Smooth muscle cell (in vitro differentiated cells): Measurements from ENCODE around the gene DCAF10. TPM values are rescaled to one million over a fixed set of nuclear protein-coding genes. Genes with fewer than 3 reads are reported as not detected.
"Not testable (repeated sequence)": the region's sequence is repeated elsewhere in the genome, so short reads cannot be mapped to it uniquely, and the experiment has no call there.

Experiments
- DNase-seq: peaks from one replicate; lab custom pipeline; 2025; ENCODE audit not compliant: unreplicated experiment; lab: John Stamatoyannopoulos, UW
- H2AFZ ChIP-seq: fragments of 200-600 bp; sonication (generic); 2 replicates; pipeline ENCODE4 v1.6.0; 2016; ENCODE audit warnings: antibody characterized with exemption, low read depth, mild to moderate bottlenecking
- H3F3A ChIP-seq: fragments of 200-600 bp; sonication (generic); 2 replicates; pipeline ENCODE4 v1.6.0; 2017; ENCODE audit warnings: antibody characterized with exemption, low read depth
- H3K27ac ChIP-seq: fragments of 200-600 bp; sonication (generic); 2 replicates; pipeline ENCODE4 v1.5.1; 2016; ENCODE audit warnings: low read depth, mild to moderate bottlenecking
- H3K27me3 ChIP-seq: fragments of 200-600 bp; sonication (generic); 2 replicates; pipeline ENCODE4 v1.6.1; 2016; ENCODE audit warnings: low read depth, mild to moderate bottlenecking
- H3K36me3 ChIP-seq: fragments of 200-600 bp; sonication (generic); 2 replicates; pipeline ENCODE4 v1.5.1; 2016; ENCODE audit warnings: low read depth
- H3K4me1 ChIP-seq: fragments of 200-600 bp; sonication (generic); 2 replicates; pipeline ENCODE4 v1.5.1; 2016; ENCODE audit warnings: low read depth
- H3K4me2 ChIP-seq: fragments of 200-600 bp; sonication (generic); 2 replicates; pipeline ENCODE4 v1.6.0; 2016; ENCODE audit warnings: mild to moderate bottlenecking
- H3K4me3 ChIP-seq: fragments of 200-600 bp; sonication (generic); 2 replicates; pipeline ENCODE4 v1.5.1; 2016; ENCODE audit warnings: mild to moderate bottlenecking
- H3K79me2 ChIP-seq: fragments of 200-600 bp; sonication (generic); 2 replicates; pipeline ENCODE4 v1.6.0; 2016; ENCODE audit warnings: low read depth, mild to moderate bottlenecking
- H3K9ac ChIP-seq: fragments of 200-600 bp; sonication (generic); 2 replicates; pipeline ENCODE4 v1.6.0; 2016; ENCODE audit warnings: low read depth
- H3K9me3 ChIP-seq: fragments of 200-600 bp; sonication (generic); replicated peaks from 2 replicates; pipeline ENCODE4 v1.5.1; 2016; ENCODE audit warnings: low read depth
- H4K20me1 ChIP-seq: fragments of 200-600 bp; sonication (generic); 2 replicates; pipeline ENCODE4 v1.6.0; 2016; ENCODE audit warnings: low read depth
- CTCF ChIP-seq: fragments of 200-600 bp; sonication (generic); IDR thresholded peaks from 2 replicates; pipeline ENCODE4 v1.5.1; 2017; ENCODE audit warnings: borderline replicate concordance, mild to moderate bottlenecking, antibody characterized with exemption; ENCODE audit not compliant: insufficient read depth, poor library complexity, severe bottlenecking
- WGBS: methylation state at CpG from one replicate; pipeline ENCODE4 v1.1.7; 2016; ENCODE audit warnings: low lambda C conversion rate; 5-methylcytosine and 5-hydroxymethylcytosine counted together
- polyA plus RNA-seq: library from polyadenylated mRNA; unstranded; fragments of >200 nt; fragmentation: Nextera tagmentation; extraction: Ambion mirVana; gene quantifications from 2 replicates; pipeline ENCODE4 v1.2.1, GENCODE V29; 2016
- total RNA-seq: library from RNA; depleted of rRNA; stranded (reverse); fragments of >200 nt; gene quantifications from 2 replicates; pipeline ENCODE4 v1.2.3, GENCODE V29; 2014

Gene DCAF10
- total and polyA plus RNA-seq, 2 experiments from 2014 or later = 35.6 to 77.0 TPM

- Histone ChIP-seq H3K79me2 (peaks cover 56% of the 10 kb centered on the region), H3K36me3 (no peaks in the 10 kb centered on the region), H3K4me2 (peak overlapping the region; percentile 99), H4K20me1 (peaks cover 54% of the 10 kb centered on the region), H3K27ac (peak overlapping the region; percentile 79), H3K4me3 (peak overlapping the region; percentile 98), H3F3A (no peaks in the 10 kb centered on the region), H3K27me3 (no peaks in the 10 kb centered on the region), H3K9ac (peak overlapping the region; percentile 92), H2AFZ (peak overlapping the region; percentile 90), H3K4me1 (peaks cover 24% of the 10 kb centered on the region), H3K9me3 (no peaks in the 10 kb centered on the region)
- under 1% methylated on average over 40 of the region's 45 CpGs for WGBS
- TF ChIP-seq CTCF = no peak
- no peak for DNase-seq
Observed at GRCh38 chr9:37801287-37801850, 772 bp downstream of the DCAF10 start.

- peaks cover 63% of the 10 kb centered on the region for H3K79me2 ChIP-seq
- H3K4me1 ChIP-seq = peaks cover 24% of the 10 kb centered on the region
- no peak for DNase-seq
- 58% methylated on average over 10 of the region's 10 CpGs for WGBS
- no peaks in the 10 kb centered on the region for H3F3A ChIP-seq
- peak overlapping the region; percentile 92 for H3K9ac ChIP-seq
- no peaks in the 10 kb centered on the region for H3K27me3 ChIP-seq
- H2AFZ ChIP-seq = no peak overlapping the region
- H3K36me3 ChIP-seq = no peaks in the 10 kb centered on the region
- peak overlapping the region; percentile 98 for H3K4me3 ChIP-seq
- no peak overlapping the region for H3K27ac ChIP-seq
- H3K4me2 ChIP-seq = peak overlapping the region; percentile 99
- TF ChIP-seq CTCF = no peak
- H3K9me3 ChIP-seq = no peaks in the 10 kb centered on the region
- peaks cover 62% of the 10 kb centered on the region for H4K20me1 ChIP-seq
Observed at GRCh38 chr9:37801959-37802711, 1.5 kb downstream of the DCAF10 start.

- H3K27ac ChIP-seq = no peak overlapping the region
- H2AFZ ChIP-seq = no peak overlapping the region
- no peak overlapping the region for H3K9ac ChIP-seq
- no peak overlapping the region for H3K4me3 ChIP-seq
- peaks cover 95% of the 10 kb centered on the region for H4K20me1 ChIP-seq
- no peak overlapping the region for H3K4me2 ChIP-seq
- no peak for TF ChIP-seq CTCF
- H3K27me3 ChIP-seq = no peaks in the 10 kb centered on the region
- peaks cover 19% of the 10 kb centered on the region for H3K4me1 ChIP-seq
- DNase-seq = no peak
- H3K79me2 ChIP-seq = peaks cover 94% of the 10 kb centered on the region
- no peaks in the 10 kb centered on the region for H3F3A ChIP-seq
- H3K9me3 ChIP-seq = no peaks in the 10 kb centered on the region
- 81% methylated on average over 4 of the region's 4 CpGs for WGBS
- H3K36me3 ChIP-seq = no peaks in the 10 kb centered on the region
Observed at GRCh38 chr9:37806271-37806670, 5.7 kb downstream of the DCAF10 start.

- 98% methylated on average over 15 of the region's 15 CpGs for WGBS
- H3K9ac ChIP-seq, H3K4me1 ChIP-seq, H2AFZ ChIP-seq, H3K27me3 ChIP-seq, H3K4me3 ChIP-seq, H3F3A ChIP-seq, DNase-seq, H3K27ac ChIP-seq, H3K9me3 ChIP-seq, H3K36me3 ChIP-seq, H3K4me2 ChIP-seq: not testable (repeated sequence)
- Histone ChIP-seq H3K79me2 (peaks cover 93% of the 10 kb centered on the region), H4K20me1 (peaks cover 91% of the 10 kb centered on the region)
Observed at GRCh38 chr9:37809676-37810075, 9.1 kb downstream of the DCAF10 start.
